NCI-H748 (cell line): ENCODE measurements around the gene ICAM4.
"Not testable (repeated sequence)": the region's sequence is repeated elsewhere in the genome, so short reads cannot be mapped to it uniquely, and the experiment has no call there.

Experiments
- DNase-seq: peaks from one replicate; lab custom pipeline; 2025; ENCODE audit not compliant: unreplicated experiment; lab: John Stamatoyannopoulos, UW

ICAM4 gene

DNA sequence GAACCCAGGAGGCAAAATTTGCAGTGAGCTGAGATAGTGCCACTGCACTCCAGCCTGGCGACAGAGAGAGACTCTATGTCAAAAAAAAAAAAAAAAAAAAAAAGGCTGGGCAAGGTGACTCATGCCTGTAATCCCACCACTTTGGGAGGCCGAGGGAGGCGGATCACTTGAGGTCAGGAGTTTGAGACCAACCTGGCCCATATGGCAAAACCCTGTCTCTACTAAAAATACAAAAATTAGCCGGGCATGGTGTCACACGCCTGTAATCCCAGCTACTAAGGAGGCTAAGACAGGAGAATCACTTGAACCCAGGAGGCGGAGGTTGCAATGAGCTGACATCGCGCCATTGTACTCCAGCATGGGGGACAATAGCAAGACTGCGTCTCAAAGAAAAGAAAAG is 50.0 kb downstream of the ICAM4 start:
- not testable (repeated sequence) for DNase-seq
